AG20443 (cell line): ENCODE measurements around the gene PRKCE.
A peak's percentile ranks its signal among the peaks of the same experiment; 100 is the strongest.
"Not testable (repeated sequence)": the region's sequence is repeated elsewhere in the genome, so short reads cannot be mapped to it uniquely, and the experiment has no call there.

Experiments
- DNase-seq: peaks from one replicate; pipeline ENCODE4 v3.0.0; 2012; ENCODE audit warnings: low spot score, mixed read lengths

The PRKCE gene

DNA sequence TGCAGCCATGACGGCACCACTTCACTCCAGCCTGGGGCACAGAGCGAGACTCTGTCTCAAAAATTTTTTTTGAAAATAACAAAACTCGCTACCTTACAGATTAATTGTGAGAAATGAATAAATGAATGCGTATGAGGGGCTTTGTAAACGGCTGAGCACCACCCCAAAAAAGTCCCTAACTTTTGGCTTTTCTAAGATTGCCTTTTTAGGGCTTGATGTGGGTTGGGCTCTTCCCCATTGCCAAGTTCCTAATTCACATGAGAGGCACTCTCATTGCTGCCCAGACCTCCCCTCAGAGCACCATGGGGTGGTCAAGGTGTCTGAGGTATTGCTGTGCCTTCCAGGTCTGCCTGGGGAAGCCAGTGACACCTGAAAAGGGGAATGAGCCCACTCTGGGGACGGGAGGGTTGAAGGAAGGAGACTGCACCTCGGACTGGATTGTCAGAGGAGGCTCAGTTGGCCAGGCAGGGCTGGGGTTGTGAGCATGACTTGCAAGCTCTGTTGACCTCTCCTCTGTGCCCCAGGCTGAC, 186.4 kb downstream of the PRKCE start:
- no peak for DNase-seq

DNA sequence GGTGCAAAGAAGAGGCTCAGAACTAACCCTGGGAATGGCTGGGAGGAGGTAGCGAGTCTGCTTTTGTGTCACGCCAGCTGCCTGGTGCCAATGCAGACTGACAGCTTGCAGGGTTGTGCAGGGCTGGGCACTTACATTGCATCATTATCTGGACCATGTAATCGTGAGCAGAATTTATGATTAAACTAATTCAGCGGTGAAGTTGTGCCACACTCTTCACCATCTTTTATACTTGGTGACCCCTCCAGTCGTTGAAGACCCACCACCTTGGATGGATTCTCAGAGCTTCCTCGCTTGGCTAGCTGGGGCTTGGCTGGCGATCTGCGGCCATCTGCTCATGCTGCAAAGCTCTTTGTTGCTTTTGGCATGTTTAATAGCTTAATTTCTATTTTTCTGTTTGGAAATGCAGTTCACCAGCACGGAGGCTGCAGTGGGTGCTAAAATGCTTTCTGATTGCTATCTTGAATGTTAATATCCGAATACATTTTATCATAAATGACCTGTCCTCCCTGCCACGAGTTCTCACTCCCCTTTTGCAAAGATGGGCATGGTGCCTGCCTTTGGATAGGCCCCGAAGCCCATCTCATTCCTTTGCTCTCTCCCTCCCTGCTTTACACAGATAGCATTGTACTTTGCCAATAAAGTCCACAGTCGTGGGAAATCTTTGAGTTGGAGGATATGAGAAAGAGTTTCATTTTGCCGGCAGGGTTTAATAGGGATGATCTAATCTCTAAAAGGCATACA, 188.2 kb downstream of the PRKCE start:
- peak; percentile 37 for DNase-seq

DNA sequence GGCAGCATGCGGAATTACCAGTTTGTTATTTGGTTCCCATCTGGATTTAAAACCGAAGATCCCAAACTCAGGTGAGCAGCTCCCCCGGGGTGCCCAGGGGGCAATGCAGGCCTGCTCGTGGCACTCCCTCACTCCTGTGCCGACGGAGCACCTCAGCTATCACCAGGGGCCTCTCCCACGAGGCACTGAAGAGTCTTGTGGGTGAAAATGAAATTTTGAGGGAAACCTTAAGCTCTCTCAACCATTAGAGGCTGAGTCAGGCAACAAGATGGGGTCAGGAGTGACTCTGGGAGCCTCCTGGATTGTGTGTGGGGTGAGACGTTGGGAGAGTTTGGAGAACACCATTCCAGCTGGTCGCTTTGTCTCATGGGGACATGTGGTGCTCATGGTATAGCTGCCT, 189.0 kb downstream of the PRKCE start:
- DNase-seq, result no peak

DNA sequence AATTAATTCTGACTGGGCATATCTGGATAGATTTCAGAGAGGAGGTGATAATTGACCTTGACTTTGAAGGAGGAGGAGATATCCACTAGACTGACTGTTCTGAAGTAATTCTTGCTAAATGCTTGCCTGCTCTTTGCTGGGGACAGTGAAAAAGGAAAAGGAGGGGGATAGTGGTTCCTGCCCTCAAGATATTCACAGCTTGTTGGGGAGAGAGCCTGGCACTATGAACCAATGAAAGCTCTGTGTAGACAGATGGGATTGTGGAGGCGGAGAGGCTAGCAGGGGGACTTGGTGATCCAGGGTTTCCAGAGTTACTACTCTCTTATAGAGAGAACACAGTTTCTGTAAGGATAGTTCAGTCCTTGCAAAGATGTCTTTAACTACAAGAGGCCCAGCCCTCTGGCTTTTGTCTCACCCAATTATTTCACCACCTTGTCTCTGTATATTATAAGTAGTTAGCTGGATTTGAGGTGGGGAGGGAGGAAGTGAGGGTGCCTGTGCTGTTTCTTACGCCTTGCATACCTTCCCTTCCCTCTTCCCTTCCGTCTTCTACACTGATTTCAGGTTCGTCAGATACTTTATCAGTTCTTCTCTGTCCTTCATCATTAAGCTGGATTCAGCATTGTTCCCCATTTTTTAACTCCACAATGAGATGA, 190.4 kb downstream of the PRKCE start:
- DNase-seq, result no peak

DNA sequence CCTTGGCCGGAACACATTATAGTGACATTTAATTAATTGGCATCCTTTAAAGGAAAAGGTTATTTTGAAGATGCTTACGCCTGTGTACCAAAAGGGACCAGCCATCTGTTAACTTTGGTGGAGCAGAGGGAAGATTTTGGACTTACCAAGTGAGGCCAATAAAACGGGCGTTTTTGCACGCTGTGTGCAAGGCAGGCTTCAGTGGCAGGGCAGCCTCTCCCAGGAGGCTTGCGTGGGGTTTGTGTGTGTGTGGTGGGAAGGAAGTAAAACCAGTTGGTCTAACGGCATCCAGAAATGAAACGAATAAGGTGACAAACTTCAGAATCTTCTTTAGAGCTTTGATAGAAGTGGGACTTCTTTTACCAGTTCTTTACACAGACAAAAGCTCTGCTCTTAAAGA, 191.7 kb downstream of the PRKCE start:
- DNase-seq, result no peak

DNA sequence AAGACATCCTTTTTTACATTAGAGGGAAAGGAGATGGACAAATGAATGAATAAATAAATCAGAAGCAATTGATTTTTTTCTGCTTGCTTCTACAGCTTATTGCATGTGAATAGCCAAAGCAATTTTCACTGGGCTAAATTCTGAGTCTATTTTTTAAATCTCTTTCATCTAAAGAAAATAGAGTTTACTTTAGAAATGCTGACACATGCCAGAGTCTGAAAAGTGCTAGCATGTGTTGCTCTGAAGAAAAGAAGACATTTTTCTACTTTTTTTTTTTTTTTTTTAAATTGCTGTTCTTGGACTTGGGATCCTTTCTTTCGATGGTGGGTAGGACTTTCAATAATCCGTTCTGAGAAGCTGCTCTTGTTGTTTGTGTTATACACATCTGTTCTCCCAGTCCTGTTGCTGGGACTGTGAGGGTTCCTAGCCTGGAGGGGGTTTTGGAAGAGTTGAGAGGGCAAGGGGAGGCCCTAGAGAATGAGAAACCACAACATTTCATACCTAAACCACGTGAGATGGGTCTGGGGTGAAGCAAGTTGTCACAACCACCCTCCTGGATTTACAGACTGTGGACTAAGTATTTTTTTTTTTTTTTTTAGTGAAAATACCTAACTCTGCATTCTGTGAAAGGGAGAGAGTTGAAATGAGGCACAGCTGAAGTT, 193.5 kb downstream of the PRKCE start:
- no peak for DNase-seq

DNA sequence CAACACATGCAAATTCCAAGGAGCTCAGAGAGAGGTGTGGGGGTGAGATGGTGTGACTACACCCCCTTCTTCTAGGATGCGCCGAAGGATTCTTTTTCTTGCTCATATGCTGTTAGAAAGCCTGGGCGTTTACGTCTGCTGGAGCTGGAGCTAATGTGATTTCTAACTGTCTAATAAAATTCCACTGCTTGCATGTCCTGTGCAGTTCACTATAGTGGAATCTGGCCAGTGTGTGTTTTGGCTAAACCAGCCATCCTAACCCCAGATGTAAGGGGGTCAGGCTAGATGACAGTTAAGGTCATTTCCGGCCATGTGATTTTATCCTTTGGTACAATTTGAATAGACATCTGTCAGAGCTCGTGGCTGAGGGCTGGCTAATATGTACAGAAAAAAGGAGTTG, 194.1 kb downstream of the PRKCE start:
- DNase-seq, result no peak

DNA sequence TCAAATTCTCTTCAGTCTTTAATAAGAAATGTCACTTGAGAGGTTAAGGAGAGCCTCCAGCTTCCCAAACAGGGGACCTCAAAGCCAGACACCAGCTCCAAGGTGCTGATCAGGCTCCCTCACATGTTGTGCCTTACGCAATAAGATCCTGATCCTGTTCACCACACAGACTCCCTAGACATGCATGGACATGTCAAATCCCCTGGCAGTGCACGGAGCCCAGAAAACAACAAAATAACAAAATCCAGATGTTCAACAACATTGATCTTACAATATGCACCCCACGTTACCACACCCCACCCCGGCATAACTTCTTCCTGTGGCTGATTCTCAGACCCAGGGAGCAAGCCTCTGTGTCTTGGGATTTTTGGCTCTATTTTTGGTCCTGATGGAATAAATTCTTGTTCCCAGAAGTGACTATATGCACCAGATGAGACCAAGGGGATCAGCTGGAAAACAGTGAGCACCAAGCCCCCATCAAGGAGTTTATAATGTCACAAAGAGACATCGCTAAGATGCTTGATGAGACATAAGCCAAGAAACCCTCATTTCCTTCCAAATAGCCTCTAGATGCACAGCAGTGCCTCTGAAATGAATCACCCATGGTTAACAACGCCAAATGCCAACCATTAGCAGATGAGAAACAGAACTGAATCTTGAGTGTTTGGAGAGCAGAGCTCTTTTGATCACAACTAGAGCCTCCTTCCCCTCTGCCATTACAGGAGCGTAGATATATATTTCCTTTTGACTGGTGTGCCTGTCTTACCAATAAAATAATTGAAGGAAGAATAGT, 198.2 kb downstream of the PRKCE start:
- peak; percentile 78 for DNase-seq

DNA sequence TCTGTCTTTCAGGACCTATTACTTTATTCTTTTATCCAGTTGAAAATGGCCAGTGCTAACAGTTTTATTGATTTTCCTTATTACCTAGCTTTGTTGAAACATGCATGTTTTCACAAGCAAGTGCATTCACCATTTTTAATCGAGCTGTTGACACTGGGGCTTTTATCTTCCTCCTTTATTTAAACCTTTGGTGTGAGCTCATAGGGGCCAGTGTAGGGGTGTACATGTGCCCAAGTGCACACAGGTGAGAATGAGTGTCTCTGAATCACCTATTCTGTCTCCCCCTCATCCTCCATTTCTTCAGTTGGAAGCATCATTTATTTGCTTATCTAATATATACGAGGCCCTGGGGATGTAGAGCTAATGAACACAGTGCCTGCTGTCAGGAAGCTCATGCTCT, 199.1 kb downstream of the PRKCE start:
- no peak for DNase-seq

DNA sequence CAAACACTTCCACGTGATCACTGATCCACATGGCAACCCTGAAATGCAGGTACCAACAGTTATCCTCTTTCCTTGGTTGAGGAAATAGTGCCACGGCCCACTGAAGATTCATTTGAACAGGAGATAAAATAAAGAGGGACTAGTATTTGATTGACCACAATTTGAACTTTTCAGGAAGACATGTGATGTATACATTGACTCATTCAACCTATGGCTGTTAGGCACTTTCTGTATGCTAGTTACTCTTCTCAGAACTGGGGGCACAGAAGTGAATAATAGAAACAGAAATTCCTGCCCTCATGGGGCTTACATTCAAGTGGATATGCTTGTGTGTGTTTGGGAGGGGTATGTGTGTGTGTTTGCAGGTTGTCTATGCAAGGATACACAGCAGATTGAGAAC, 199.6 kb downstream of the PRKCE start:
- DNase-seq, result no peak

DNA sequence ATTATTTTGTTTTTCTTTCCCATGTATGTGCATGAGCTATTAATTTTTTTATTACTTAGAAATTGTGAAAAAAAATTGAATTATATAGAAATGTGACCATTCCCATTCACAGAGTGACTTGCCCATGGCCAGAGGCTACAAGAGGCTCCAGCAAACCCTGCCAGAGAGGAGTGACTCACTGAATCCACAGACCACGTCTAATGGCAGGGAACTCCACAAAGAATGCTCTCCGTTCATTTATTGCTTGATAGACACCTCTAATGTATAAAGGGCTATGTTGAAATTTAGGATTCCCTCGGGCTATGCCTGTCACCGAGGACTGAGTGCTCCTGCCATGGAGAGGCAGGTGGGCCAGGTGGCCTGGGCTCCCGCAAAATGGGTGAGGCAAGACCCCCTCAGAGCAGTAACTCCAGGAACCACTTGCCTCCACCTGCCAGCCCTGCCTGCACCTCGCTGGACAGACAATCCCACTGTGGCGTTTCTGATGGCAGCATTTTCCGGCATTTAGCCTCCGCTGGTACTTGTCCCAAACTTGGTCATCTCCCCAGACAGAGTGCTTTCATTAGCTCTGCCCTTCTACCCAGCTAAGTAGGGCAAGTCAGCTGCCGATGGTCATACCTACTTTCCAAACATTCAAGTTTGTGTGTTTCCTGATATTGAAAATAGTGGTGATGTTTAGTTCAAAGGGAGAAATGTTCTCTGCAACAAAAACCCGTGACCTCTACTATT, 200.3 kb downstream of the PRKCE start:
- peak; percentile 83 for DNase-seq

DNA sequence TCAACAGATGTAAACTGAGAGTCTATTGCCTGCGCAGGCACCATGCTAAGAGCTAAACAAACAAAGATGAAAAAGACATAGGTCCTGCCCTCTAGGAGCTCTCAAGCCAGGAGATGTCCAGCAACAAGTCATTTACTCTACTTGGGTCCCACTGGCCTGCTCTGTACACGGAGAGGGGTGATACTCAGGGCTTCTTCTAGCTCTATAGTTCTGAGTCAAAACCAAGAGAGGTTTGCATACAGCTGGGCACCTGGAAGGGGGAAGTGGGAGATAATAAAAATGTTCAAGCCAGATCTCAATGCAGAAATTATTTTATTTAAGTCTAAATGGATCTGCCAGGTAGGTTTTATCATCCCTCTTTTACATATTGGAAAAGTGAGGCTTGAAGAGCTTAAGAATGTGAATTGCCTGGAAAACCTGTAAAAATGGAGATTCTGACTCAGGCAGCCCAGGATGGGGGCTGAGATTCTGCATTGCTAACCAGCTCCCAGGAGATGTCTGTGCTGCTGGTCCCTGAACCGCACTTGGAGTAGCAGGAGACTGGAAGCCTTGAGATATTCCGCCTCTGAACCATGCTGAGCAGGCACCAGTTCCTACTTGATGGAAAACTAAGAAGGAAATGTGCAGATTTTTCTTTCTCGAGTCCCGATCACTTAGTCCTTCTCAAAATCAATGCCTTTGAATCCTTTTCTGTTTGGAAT, 201.1 kb downstream of the PRKCE start:
- no peak for DNase-seq

DNA sequence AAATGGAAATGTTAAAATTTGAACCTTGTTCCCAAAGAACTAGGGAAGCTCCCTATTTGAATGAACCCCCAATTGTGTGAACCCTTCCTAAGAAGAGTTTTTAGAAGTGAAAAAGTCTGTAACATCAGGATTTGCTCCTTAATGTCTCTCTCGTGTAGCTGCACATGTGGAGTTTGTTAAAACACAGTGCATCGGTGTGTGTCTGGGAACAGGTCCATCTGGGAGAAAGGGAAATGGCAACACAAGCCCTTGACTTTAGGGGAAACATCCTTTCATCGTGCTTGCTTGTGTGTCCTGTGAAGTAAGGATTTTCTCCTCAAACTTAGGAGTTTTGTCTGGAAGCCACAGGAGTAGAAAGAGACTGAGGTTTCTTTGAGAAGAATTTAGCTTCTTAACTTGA, 203.9 kb downstream of the PRKCE start:
- no peak for DNase-seq

DNA sequence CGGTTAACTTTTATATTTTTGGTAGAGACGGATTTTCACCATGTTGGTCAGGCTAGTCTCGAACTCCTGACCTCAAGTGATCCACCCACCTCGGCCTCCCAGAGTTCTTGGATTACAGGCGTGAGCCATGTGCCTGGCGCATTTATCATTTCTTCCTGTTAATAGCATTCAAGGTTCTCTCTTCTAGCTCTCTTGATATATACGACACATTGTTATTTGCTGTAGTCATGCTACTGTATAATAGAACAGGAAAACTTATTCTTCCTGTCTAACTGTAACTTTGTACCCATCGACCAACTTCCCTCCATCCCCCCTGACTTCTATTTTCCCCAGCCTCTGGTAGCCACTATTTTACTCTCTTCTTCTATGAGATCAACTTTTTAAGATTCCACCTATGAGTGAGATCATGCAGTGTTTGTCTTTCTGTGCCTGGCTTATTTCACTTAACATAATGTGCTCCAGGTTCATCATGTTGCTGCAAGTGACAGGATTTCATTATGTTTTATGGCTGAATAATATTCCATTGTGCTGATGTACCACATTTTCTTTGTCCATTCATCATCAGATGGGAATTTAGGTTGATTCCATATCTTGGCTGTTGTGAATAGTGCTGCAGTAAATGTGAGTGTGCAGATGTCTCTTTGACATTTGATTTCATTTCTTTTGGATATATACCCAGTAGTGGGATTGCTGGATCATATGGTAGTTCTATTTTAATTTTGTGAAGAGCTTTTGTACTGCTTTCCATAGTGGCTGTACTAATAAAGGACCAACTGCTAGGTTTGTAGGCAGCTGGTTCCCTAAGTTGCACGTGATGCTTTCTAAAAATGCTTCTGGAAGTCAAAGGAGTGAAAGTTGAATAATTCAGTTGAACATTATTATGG, 205.2 kb downstream of the PRKCE start:
- DNase-seq, result no peak

DNA sequence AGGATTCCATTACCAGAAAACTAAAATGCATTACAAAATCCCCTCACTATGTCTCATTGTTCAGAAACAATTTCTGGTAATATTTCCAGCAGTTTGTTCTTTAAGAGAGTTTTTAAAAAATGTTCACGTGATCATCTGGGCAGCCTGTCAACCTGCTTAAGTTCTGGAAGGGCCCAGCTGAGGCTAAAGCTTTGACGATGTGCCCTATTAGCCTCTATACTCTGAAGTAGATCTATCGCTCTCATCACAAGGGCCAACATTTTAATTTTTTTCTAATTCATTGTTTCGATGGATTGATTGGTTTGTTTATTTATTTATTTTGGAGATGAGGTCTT, 205.8 kb downstream of the PRKCE start:
- DNase-seq, result no peak

DNA sequence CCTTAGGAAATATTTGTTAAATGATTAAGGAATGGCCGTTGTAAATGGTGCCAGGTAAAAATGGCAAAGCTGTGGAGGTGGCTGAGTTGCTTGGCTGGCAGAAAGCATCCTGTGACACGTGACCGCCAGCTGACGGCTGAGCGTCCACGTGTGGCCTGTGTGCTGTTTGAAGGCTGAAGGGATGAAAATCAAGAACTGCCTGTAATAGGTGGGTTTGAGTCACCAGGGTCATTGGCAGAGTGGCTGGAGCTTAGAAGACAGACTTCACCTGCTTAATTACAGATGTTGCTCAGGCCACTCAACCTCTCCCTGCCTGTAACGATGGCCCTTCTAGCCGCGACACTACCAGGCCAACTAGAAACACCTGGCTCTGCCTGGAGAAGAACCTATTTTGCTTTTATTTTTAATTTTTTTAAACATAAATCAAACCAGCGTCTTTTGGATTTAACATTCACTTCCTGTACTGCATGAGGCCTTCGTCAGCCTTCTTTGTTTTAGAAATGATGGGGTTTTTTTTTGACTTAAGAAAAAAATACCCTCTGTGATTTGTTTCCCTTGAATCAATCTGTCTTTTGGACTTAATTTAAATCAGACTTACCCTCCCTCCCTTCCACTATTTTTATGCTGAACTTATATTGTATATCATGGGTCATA, 206.5 kb downstream of the PRKCE start:
- DNase-seq, result no peak

DNA sequence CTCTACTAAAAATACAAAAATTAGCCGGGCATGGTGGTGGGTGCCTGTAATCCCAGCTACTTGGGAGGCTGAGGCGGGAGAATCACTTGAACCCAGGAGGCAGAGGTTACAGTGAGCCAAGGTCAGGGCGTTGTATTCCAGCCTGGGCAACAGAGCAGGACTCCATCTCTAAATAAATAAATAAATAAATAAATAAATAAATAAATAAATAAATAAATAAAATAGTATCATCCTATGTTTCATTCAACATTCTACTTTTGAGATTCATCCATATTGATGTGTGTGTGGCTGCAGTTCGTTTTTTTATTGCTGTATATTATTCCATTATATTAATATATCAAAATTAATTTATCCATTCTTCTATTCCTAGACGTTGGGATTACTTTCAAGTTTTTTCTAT, 207.4 kb downstream of the PRKCE start:
- not testable (repeated sequence) for DNase-seq

DNA sequence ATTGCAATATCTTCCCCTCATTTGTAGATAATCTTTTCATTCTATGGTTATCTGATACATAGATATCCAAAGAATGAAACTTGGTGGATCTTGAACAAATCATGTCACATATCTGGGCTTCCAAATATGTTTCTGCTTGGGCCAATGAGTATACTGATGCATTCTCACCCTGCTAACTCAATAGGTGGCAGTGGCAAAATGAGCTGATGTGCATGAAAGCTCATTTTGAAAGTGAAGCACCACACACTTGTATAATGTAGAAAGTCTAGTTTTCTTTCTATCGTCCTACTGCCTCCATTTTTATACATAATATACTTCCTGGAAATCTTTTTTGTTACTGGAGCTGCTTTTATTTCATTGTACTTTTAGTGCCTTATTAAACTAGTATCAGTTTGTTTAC, 208.2 kb downstream of the PRKCE start:
- DNase-seq, result no peak
